HUES64 (cell line): Measurements from ENCODE around the gene ACSF2.
A peak's percentile ranks its signal among the peaks of the same experiment; 100 is the strongest.
"Not testable (repeated sequence)": the region's sequence is repeated elsewhere in the genome, so short reads cannot be mapped to it uniquely, and the experiment has no call there.

Source experiments
- H3K27ac ChIP-seq: 2 replicates; pipeline ENCODE4 v1.7.0; 2013; ENCODE audit warnings: low read depth, low read length, inconsistent platforms
- H3K27me3 ChIP-seq: 2 replicates; pipeline ENCODE4 v1.6.1; 2013; ENCODE audit warnings: mild to moderate bottlenecking, low read length; ENCODE audit not compliant: insufficient read depth
- H3K36me3 ChIP-seq: 2 replicates; pipeline ENCODE4 v1.6.1; 2013; ENCODE audit warnings: mild to moderate bottlenecking, low read length; ENCODE audit not compliant: insufficient read depth
- H3K4me1 ChIP-seq: 2 replicates; pipeline ENCODE4 v1.6.1; 2013; ENCODE audit warnings: mild to moderate bottlenecking, low read length, moderate library complexity; ENCODE audit not compliant: insufficient read depth
- H3K4me3 ChIP-seq: 2 replicates; pipeline ENCODE4 v1.5.1; 2013; ENCODE audit warnings: mild to moderate bottlenecking, low read length, moderate library complexity
- H3K9ac ChIP-seq: 2 replicates; pipeline ENCODE4 v1.6.1; 2013; ENCODE audit warnings: mild to moderate bottlenecking, low read depth, low read length
- H3K9me3 ChIP-seq: 2 replicates; pipeline ENCODE4 v1.6.1; 2013; ENCODE audit warnings: low read depth, low read length; ENCODE audit not compliant: insufficient read depth
- WGBS: fragments of 150-250, 120-280 bp; methylation state at CpG from one replicate; pipeline ENCODE4 v1.1.7; 2013; ENCODE audit warnings: missing lambda C conversion rate; 5-methylcytosine and 5-hydroxymethylcytosine counted together

Gene ACSF2

DNA sequence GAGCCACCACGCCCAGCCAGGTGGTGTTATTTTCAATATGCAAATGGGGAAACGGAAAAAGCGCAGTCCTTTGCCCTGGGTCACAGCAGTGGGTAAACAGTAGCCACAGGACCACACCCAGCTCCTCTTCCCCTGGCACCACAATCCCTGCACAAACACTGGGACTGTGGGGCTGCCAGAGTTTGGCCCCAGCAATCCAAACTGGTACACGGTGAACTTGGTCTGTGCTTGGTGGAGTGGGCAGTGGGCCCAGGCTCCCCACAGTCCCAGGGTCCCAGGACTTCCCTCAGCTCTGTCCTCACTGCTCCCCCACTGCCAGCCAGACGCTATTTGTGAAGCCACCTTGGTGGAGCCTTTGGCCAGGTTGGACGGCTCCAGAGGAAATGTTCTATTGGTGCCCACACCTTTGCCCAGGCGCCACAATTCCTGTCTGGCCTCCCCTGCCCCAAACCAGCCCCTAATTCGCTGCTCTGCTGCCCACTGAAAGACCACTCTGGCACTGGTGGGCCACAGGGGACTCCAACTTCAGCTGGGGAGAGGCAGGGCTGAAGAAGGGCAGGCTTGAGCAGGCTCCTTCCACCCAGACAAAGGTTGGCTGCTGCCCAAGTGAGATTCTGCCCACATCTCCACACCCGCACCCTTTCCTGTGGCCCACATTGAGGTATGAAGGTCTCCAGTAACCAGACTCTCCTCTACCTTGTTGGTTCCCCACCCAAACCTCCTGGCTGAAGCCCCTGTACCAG lies 40.5 kb downstream of the ACSF2 start:
- no peaks in the 10 kb centered on the region for H3K36me3 ChIP-seq
- no peaks in the 10 kb centered on the region for H3K9me3 ChIP-seq
- H3K4me3 ChIP-seq: no peak overlapping the region
- H3K27ac ChIP-seq: no peak overlapping the region
- 93% methylated on average over 9 of the region's 9 CpGs for WGBS
- H3K4me1 ChIP-seq: 0 out of 2 replicates have a peak, but pooled peaks cover 5% of the 10 kb centered on the region
- H3K27me3 ChIP-seq: peaks cover 27% of the 10 kb centered on the region
- no peak overlapping the region for H3K9ac ChIP-seq

DNA sequence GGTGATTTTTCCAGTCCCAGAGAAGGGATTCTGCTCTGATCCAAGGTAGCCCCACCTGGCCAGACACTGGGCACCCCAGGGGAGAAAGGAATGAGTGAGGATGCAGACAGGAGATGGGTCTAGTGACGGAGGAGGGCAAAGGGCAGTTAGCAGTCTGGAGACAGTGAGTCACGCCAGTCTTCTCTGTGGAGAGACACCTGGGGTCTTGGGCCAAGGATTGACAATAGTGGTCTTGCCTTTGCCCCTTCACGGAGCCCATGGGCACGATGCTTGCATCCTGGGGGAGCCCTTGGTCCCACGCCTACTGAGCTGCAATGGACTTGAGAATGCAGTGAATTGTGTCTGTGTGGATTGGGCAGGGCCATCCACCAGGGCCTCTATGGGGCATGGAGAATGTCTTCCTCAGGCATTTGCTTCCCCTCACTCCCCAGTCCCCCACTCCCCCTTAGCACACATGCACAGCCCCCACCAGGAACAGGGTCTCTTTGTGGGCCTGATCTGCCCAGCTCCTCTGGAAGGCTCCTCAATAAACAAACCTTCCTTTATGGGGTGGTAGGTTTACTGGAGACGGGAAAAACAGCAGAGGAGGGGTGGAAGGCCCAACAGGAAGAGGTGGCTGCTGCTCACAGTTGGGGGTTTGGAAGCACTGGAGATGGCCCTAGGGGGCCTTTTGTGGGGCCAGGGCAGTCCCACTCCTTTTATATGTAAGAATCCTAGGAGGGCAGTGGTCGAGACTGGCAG lies 41.3 kb downstream of the ACSF2 start:
- 0 out of 2 replicates have a peak, but pooled peaks cover 5% of the 10 kb centered on the region for H3K4me1 ChIP-seq
- H3K4me3 ChIP-seq: no peak overlapping the region
- no peak overlapping the region for H3K9ac ChIP-seq
- peaks cover 27% of the 10 kb centered on the region for H3K27me3 ChIP-seq
- no peak overlapping the region for H3K27ac ChIP-seq
- WGBS: 81% methylated on average over 7 of the region's 7 CpGs
- H3K9me3 ChIP-seq: no peaks in the 10 kb centered on the region
- no peaks in the 10 kb centered on the region for H3K36me3 ChIP-seq

DNA sequence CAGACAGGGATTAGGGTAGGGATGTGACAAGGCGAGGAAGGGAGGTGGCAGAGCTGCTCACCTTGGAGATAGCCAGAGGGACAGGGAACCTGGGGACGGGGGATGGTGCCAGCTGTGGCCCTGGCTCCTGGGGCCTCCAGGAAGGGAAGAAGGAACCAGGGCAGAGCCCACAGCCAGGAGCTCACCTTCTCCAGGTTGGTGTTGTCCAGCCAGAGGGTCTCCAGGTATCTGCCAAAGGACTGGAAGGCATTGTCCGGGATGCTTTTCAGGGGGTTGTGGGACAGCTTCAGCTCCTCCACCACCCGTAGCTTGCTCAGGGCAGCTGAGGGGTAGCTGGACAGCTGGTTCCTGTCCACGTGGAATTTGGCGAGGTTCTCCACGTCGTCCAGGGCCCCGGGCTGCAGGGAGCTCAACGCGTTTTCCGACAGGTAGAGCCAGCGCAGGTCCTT lies 41.9 kb downstream of the ACSF2 start:
- Histone ChIP-seq H3K9ac (no peak overlapping the region), H3K4me1 (0 out of 2 replicates have a peak, but pooled peaks cover 5% of the 10 kb centered on the region), H3K4me3 (no peak overlapping the region), H3K36me3 (no peaks in the 10 kb centered on the region), H3K9me3 (no peaks in the 10 kb centered on the region), H3K27ac (no peak overlapping the region), H3K27me3 (peaks cover 27% of the 10 kb centered on the region)
- WGBS: 86% methylated on average over 13 of the region's 13 CpGs

DNA sequence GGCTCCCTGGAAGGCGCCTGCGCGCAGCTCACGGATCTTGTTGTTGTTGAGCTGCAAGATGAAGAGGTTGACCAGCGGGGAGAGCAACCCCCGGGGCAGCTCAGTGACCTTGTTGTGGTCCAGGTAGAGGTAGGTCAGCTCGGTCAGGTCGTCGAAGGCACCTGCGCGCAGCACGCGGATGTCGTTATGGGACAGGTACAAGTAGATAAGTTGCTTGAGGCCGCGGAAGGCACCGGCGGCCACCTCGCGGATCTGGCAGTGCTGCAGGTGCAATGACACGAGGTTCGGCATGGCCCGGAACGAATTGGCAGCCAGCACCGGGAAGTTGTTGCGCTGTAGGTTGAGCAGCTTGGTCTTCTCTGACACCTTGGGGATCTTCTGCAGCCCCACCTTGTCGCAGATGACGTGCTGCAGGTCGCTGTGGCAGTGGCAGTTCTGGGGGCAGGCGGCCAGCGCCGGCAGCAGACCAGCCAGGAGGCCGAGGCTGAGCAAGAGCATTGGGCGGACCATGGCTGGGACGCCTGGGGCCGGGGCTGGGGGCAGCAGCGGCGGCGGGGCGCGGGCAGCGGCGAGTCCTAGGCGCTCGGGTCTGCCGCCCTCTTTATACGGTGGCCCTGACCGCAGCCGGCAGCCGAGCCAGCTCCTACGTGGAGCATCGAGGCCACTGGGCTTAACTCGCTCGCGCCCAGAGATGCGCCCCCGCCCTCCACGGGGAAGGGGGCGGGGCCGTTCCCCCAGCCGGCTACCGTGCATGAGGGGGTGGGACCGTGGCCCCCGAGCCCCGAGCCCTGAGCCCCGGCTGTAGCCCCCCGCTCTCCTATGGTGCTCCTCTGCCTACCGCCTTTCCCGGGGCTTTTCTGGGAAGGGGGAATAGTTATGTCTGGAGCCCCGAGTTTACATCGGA lies 42.5 kb downstream of the ACSF2 start, which contains the start of gene CHAD:
Gene CHAD, minus strand, starts transcription at position 577 of the 904 bp plus-strand sequence. Its CDS starts 67 bp downstream, at position 510.
- Histone ChIP-seq H3K9me3 (no peaks in the 10 kb centered on the region), H3K36me3 (no peaks in the 10 kb centered on the region), H3K4me3 (peak within 1 kb of the TSS; percentile 52), H3K27me3 (peaks cover 27% of the 10 kb centered on the region), H3K4me1 (0 out of 2 replicates have a peak, but pooled peaks cover 5% of the 10 kb centered on the region), H3K27ac (no peak within 1 kb of the TSS), H3K9ac (no peak within 1 kb of the TSS)
- 93% methylated on average over 71 of the region's 71 CpGs for WGBS

DNA sequence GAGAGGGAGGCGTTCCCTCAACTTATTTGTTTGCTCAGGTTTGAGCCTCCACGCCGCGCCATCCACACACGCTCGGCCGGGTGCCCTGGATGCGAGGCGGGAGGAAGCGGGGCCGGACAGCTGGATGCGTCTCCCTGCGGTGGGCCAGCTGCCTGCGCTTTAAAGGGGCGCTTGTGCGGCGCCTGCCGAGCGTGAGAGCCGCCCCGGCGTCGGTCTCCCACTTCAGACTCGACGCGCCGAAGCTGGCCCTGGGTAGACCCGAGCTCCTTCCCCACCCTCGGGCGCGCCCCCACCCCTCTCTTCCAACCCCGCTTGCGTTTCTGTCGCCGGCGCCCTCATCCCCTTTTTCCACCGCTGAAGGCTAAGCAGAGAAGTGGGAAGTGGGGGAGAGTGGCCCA lies 43.2 kb downstream of the ACSF2 start:
- H3K4me1 ChIP-seq: 0 out of 2 replicates have a peak, but pooled peaks cover 5% of the 10 kb centered on the region
- H3K4me3 ChIP-seq: peak overlapping the region; percentile 52
- WGBS: 89% methylated on average over 31 of the region's 37 CpGs
- no peaks in the 10 kb centered on the region for H3K36me3 ChIP-seq
- peaks cover 27% of the 10 kb centered on the region for H3K27me3 ChIP-seq
- no peaks in the 10 kb centered on the region for H3K9me3 ChIP-seq
- no peak overlapping the region for H3K27ac ChIP-seq
- no peak overlapping the region for H3K9ac ChIP-seq

DNA sequence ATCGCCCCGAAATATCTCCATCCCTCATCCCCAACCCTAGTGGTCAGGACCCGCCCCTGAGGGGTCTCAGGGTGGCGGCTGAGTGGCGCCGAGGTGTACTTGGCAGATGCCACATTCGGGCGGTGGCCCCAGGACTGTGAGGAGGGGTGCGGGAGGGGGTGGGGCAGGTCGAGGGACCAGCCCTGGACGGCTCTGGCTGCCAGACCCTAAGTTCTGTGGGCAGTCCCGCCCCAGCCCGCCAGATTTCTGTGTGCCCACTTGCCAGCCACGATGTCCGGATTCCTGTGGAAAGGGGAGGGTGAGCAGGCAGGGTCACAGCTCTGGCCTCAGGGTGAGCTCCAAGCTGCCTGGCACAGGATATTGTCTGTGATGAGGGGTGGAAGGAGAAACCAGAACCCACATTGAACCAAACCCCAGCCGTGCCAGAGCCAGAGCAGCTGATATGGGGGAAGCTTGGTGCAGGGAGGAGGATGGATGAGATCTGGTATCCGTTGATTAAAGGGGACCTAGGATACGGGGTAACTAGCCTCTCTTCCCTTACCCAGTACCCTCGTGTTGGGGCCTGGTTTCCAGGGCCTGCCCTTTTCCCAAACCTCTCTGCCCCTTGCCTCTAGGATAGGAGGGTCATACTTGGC lies 43.8 kb downstream of the ACSF2 start:
- H3K9me3 ChIP-seq: no peaks in the 10 kb centered on the region
- no peak overlapping the region for H3K9ac ChIP-seq
- H3K27me3 ChIP-seq: peaks cover 27% of the 10 kb centered on the region
- no peaks in the 10 kb centered on the region for H3K36me3 ChIP-seq
- 0 out of 2 replicates have a peak, but pooled peaks cover 5% of the 10 kb centered on the region for H3K4me1 ChIP-seq
- 94% methylated on average over 19 of the region's 19 CpGs for WGBS
- H3K4me3 ChIP-seq: no peak overlapping the region
- H3K27ac ChIP-seq: no peak overlapping the region

DNA sequence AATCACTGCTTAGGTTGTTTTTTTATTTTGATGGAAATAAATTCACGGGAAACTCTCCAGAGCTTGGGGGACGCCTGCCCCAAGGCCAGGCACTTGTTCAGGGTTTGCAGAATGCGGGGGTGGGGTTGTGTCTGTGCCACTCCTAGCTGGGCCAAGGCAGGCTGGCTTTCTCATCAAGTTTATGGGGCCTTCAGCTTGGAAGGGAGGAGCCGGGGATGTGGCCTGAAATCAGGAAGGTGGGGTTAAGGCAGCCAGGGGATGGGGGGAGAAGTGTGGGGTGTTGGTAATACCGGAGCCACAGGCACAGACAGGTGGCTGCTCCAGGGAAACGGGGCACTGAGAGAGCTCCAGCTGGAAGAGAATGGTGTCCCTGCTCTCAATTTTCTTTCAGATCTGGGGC lies 44.4 kb downstream of the ACSF2 start:
- no peak overlapping the region for H3K9ac ChIP-seq
- H3K4me3 ChIP-seq: no peak overlapping the region
- 76% methylated on average over 6 of the region's 6 CpGs for WGBS
- no peak overlapping the region for H3K27ac ChIP-seq
- peaks cover 32% of the 10 kb centered on the region for H3K27me3 ChIP-seq
- no peaks in the 10 kb centered on the region for H3K9me3 ChIP-seq
- H3K4me1 ChIP-seq: 0 out of 2 replicates have a peak, but pooled peaks cover 5% of the 10 kb centered on the region
- H3K36me3 ChIP-seq: no peaks in the 10 kb centered on the region

DNA sequence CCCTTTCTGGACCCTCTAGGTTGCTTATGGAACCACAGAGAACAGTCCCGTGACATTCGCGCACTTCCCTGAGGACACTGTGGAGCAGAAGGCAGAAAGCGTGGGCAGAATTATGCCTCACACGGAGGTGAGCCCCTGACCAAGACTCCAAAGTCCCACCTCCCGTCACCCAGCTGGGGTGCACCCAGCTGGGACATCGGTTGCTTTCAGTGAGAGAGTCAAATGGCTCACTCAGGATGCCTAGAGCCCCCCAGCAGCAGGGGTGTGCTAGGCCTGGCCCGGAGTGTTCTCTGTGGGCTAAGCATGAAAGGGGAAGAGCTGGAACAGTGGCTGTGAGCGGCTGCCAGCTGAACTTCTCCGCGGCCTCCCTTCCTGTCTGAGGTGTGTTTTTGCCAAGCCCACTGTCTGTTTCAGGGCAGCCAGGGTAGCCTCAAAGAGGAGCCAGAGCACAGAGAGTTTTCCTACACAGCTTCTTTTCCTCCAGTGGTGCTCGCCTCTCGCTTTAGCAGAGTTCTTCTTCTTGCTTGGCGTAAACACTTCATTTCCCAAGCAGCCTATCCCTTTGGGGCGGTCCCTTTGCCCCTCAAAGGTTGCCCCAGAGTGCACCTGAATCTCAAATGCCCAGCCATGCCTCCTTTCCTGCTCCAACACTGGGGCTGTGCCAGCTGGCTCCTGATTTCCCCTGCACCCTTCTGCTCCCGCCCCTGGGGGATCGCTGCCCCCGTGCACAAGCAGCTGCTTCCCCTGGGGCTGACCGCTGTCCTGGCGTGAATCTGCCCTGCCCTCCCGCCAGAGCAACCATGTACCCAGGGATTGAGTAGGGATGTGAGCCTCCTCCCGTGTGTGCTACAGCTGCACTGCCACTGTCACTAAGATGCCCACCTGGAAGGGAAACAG lies 45.2 kb downstream of the ACSF2 start:
- Histone ChIP-seq H3K4me1 (0 out of 2 replicates have a peak, but pooled peaks cover 5% of the 10 kb centered on the region), H3K4me3 (no peak overlapping the region), H3K36me3 (no peaks in the 10 kb centered on the region), H3K9ac (no peak overlapping the region), H3K9me3 (no peaks in the 10 kb centered on the region), H3K27ac (no peak overlapping the region), H3K27me3 (peaks cover 37% of the 10 kb centered on the region)
- WGBS: 92% methylated on average over 22 of the region's 22 CpGs

DNA sequence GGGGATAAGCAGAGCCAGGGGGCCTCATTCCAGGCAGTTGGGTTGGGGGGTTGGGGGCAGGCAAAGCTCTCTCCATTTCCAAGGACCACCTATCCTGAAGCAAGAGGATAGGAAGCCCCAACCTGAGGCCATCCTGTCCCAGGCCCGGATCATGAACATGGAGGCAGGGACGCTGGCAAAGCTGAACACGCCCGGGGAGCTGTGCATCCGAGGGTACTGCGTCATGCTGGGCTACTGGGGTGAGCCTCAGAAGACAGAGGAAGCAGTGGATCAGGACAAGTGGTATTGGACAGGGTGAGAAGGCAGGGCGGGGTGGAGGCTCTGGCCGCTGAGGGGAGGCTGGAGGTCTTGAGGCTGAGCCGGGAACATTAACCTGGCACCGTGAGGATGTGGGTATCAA lies 46.3 kb downstream of the ACSF2 start:
- no peak overlapping the region for H3K4me3 ChIP-seq
- no peak overlapping the region for H3K9ac ChIP-seq
- H3K4me1 ChIP-seq: 0 out of 2 replicates have a peak, but pooled peaks cover 5% of the 10 kb centered on the region
- no peaks in the 10 kb centered on the region for H3K36me3 ChIP-seq
- H3K27ac ChIP-seq: no peak overlapping the region
- no peaks in the 10 kb centered on the region for H3K9me3 ChIP-seq
- 95% methylated on average over 10 of the region's 10 CpGs for WGBS
- peaks cover 43% of the 10 kb centered on the region for H3K27me3 ChIP-seq

DNA sequence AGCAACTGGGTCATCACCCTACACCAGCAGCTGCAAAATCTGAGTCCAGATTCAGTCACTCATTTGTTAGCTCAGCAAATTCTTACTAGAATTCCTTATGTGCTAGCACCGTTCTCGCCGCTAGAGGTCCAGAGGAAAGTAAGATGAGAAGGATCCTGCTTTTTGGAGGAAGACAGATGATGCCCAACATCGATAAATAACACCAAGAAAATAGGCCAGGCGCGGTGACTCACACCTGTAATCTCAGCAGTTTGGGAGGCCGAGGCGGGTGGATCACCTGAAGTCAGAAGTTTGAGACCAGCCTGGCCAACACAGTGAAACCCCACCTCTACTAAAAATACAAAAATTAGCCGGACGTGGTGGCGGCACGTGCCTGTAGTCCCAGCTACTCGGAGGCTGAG lies 46.7 kb downstream of the ACSF2 start:
- H3K9ac ChIP-seq, H3K4me3 ChIP-seq, H3K9me3 ChIP-seq, H3K27ac ChIP-seq, H3K4me1 ChIP-seq, H3K36me3 ChIP-seq: not testable (repeated sequence)
- peaks cover 44% of the 10 kb centered on the region for H3K27me3 ChIP-seq
- 95% methylated on average over 13 of the region's 13 CpGs for WGBS
